Fibroblast of skin of back (primary cell): ENCODE measurements around the gene MIF4GD.

ENCODE experiments used
- DNase-seq: peaks from one replicate; pipeline ENCODE4 v3.0.0-alpha.2; 2013

The MIF4GD gene

DNA sequence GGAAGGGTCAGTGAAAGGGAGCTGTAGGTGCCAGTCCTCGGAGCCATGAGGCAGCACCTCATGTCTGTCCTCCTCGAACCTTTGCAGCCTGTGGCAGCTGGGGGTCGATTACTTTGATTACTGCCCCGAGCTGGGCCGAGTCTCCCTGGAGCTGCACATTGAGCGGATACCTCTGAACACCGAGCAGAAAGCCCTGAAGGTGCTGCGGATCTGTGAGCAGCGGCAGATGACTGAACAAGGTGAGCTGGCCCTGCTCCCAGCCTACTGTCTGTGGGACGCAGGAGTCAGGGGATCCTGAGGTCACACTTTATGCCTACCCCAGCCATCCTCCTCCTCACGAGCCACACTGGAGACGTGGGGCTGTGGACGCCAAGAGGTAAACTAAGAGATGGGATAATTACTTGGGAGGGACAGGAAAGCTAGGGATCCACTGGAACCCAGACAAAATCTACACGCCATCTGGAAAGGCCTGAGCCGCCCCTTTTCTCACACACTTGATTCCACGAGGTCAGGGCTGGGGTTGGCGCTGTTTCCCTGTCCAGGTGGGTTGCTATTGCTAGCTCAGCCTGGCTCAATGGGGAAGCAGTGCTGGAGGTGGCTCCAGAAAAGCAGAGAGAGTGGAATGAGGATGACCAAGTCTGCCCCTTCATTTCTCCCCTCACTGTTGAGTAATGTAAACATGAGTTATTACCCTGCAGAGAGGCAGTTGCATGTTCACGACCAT is 39.1 kb downstream of the MIF4GD start:
- DNase-seq = no peak

DNA sequence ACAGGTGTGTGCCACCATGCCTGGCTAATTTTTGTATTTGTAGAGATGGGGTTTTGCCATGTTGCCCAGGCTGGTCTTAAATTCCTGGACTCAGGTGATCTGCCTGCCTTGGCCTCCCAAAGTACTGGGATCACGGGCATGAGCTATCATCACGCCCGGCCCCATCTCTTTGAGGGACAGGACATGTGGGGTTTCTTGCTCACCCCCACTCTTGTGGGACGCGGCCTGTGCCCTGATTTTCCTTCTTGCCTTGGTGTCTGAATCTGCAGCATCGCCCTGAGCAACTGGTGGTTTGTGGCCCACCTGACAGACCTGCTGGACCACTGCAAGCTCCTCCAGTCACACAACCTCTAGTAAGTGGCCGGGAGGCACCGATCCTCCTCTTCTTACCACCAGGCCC is 40.0 kb downstream of the MIF4GD start:
- DNase-seq = no peak

DNA sequence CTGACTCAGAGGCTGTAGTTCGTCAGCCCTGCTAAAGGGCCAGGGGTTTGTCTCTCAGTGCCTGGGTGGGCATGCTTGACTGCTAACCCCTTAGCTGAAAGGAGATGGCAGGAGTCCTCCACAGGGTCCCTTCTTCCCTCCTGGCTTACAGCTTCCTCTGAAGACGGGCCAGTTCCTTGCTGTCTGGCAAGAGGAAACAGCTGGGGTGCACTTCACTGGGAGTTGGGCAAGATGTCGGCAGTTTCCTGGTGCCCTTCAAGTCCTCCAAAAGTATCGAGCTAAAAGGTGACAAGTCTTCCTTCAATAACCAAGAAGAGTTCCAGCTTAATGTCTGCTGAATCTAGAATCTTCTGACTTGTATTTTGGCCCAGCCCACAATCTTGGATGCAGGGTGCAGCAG is 42.2 kb downstream of the MIF4GD start:
- DNase-seq = no peak

DNA sequence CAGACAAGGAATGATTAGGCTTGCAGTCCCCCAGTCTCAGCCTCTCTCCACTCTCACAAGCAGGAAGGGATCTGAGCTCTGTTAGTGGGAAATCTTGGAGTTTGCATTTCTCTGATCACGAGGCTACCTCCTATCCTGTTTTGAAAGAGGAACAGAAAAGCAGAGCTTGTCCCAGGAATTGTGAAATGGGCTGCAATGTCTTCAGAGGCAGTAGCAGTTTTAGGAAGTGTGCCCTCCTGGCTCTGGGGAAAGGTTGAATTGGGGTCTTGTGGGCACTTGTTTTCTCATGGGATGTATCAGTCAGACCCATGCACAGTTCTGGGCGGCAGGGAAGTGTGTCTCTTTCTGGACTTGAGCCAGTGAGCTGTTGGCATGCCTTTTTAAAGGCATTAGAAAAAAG is 42.7 kb downstream of the MIF4GD start:
- no peak for DNase-seq

DNA sequence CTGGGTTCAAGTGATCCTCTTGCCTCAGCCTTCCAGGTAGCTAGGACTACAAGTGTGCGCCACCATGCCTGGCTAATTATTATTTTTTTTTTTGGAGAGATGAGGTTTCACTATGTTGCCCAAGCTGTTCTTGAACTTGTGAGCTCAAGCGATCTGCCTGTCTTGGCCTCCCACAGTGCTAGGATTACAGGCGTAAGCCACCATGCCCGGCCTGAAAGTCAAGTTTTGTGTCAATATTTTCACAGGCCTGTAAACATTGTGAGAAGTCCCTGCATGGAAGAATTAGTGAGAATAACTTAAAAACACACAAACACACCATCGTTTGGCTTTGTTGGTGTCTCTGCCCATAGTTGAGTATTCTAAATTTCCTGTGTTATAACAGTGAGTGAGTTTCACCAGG is 43.3 kb downstream of the MIF4GD start:
- no peak for DNase-seq

DNA sequence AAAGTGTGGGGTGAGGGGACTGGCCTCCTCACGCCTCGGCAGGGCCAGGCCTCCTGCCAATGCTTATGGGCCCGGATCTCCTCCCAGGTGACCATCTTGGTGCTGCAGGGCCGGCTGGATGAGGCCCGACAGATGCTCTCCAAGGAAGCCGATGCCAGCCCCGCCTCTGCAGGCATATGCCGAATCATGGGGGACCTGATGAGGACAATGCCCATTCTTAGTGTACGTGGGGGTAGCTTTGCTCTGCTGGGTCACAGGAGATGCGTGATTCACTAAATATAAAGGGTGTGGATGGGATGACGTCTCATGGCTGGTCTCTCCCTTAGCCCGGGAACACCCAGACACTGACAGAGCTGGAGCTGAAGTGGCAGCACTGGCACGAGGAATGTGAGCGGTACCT is 46.0 kb downstream of the MIF4GD start:
- no peak for DNase-seq

DNA sequence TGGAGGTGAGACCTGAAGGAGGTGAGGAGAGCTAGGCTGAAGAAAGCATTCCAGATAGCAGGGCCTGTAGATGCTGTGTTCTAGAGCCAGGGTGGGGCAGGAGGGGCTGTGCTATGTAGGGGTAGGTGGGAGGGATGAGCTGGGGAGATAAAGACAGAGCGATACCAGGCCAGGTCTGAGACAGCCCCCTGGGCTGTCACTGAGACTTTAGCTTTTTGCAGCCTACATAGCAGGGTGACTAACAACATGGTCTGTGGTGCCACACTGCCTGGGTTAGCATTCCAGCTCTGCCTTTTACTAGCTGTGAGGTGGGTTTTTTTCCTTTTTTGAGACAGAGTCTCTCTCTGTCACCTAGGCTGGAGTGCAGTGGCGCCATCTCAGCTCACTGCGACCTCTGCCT is 51.2 kb downstream of the MIF4GD start:
- DNase-seq = no peak

DNA sequence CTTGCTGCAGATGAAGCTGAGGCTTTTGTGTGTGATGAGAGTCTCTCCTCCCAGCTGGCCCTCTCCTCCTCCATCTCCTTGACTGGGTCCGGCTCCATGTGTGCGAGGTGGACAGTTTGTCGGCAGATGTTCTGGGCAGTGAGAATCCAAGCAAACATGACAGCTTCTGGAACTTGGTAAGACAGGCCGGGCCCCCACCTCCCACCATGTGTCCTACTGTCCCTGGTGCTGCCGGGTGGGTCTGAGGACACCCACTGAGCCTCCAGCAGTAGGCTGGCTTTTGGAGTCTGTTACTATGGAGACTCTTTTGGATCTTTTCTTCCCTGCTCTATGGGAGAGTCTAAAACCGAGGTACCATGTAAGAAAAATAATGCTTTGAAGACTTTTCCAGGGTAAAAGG is 52.9 kb downstream of the MIF4GD start:
- no peak for DNase-seq
